WTC11 (cell line): ENCODE measurements around the gene HNF1B. TPM values are rescaled to one million over a fixed set of nuclear protein-coding genes. Genes with fewer than 3 reads are reported as not detected.

Experiments used
- ATAC-seq: fragments of 200-7000 bp; cut with Tn5 transposase; 2 replicates; pipeline ENCODE4 v1.10.0; 2021; ENCODE audit warnings: mild to moderate bottlenecking, moderate library complexity
- CTCF ChIA-PET: fragments of 300-600 bp; sonication (Branson Sonifier 250); formaldehyde crosslinking; loops from one replicate; lab custom pipeline; 2021; ENCODE audit warnings: antibody characterized with exemption; lab: Charles Lee
- POLR2A ChIA-PET: fragments of 350-600 bp; sonication (Branson Sonifier 250); formaldehyde crosslinking; loops from one replicate; lab custom pipeline; 2021; ENCODE audit warnings: antibody characterized with exemption; lab: Charles Lee
- DNase-seq: peaks from one replicate; pipeline ENCODE4 v3.0.0; 2021; ENCODE audit warnings: low spot score
- H3K27ac Mint-ChIP-seq: 2 replicates; pipeline ENCODE4 v1.8.0; 2021; ENCODE audit warnings: mixed read lengths
- H3K27me3 Mint-ChIP-seq: 2 replicates; pipeline ENCODE4 v1.8.0; 2021; ENCODE audit warnings: low read depth, mild to moderate bottlenecking, moderate library complexity, mixed read lengths
- H3K36me3 Mint-ChIP-seq: 2 replicates; pipeline ENCODE4 v1.8.0; 2021; ENCODE audit warnings: mixed read lengths
- H3K4me1 Mint-ChIP-seq: 2 replicates; pipeline ENCODE4 v1.8.0; 2022; ENCODE audit warnings: mixed read lengths
- H3K4me3 Mint-ChIP-seq: 2 replicates; pipeline ENCODE4 v1.8.0; 2021; ENCODE audit warnings: mild to moderate bottlenecking, moderate library complexity, mixed read lengths
- H3K9me3 Mint-ChIP-seq: 2 replicates; pipeline ENCODE4 v1.8.0; 2021; ENCODE audit warnings: mixed read lengths
- AFF4 ChIP-seq: sonication (generic); formaldehyde crosslinking; IDR thresholded peaks from 2 replicates; pipeline ENCODE4 v1.8.1; 2023; ENCODE audit warnings: mild to moderate bottlenecking, missing genetic modification reagents, borderline replicate concordance
- ARID4B ChIP-seq: sonication (generic); formaldehyde crosslinking; IDR thresholded peaks from 2 replicates; pipeline ENCODE4 v1.8.0; 2023; ENCODE audit warnings: missing genetic modification reagents, mild to moderate bottlenecking, borderline replicate concordance
- CREB1 ChIP-seq: sonication (generic); formaldehyde crosslinking; IDR thresholded peaks from 2 replicates; pipeline ENCODE4 v1.8.0; 2023; ENCODE audit warnings: mild to moderate bottlenecking, missing genetic modification reagents
- CREM ChIP-seq: sonication (generic); formaldehyde crosslinking; IDR thresholded peaks from 2 replicates; pipeline ENCODE4 v1.8.1; 2022; ENCODE audit warnings: mild to moderate bottlenecking, missing genetic modification reagents, moderate library complexity
- EMX1 ChIP-seq: fragments of 250-450 bp; sonication (Bioruptor Pico); IDR thresholded peaks from 2 replicates; pipeline ENCODE4 v1.8.0; 2021; ENCODE audit warnings: mild to moderate bottlenecking
- FOXK1 ChIP-seq: sonication (generic); formaldehyde crosslinking; IDR thresholded peaks from 2 replicates; pipeline ENCODE4 v1.8.0; 2022; ENCODE audit warnings: mild to moderate bottlenecking, moderate library complexity, missing genetic modification reagents
- NFE2L1 ChIP-seq: sonication (generic); formaldehyde crosslinking; IDR thresholded peaks from 2 replicates; pipeline ENCODE4 v1.8.1; 2023; ENCODE audit warnings: missing genetic modification reagents
- NR3C1 ChIP-seq: sonication (generic); formaldehyde crosslinking; conservative IDR thresholded peaks from 2 replicates; pipeline ENCODE4 v1.8.1; 2023; ENCODE audit warnings: low read depth, mild to moderate bottlenecking, missing genetic modification reagents
- OVOL2 ChIP-seq: fragments of 250-450 bp; sonication (Bioruptor Pico); IDR thresholded peaks from 2 replicates; pipeline ENCODE4 v1.9.0; 2021; ENCODE audit warnings: mild to moderate bottlenecking, borderline replicate concordance
- PRRX2 ChIP-seq: fragments of 250-450 bp; sonication (Bioruptor Pico); IDR thresholded peaks from 2 replicates; pipeline ENCODE4 v1.8.0; 2021; ENCODE audit warnings: mild to moderate bottlenecking
- RORB ChIP-seq: fragments of 250-450 bp; sonication (Bioruptor Pico); IDR thresholded peaks from 2 replicates; pipeline ENCODE4 v1.9.0; 2021; ENCODE audit warnings: mild to moderate bottlenecking
- SP1 ChIP-seq: sonication (generic); formaldehyde crosslinking; conservative IDR thresholded peaks from 2 replicates; pipeline ENCODE4 v1.8.1; 2022; ENCODE audit warnings: missing genetic modification reagents
- TEAD1 ChIP-seq: sonication (generic); formaldehyde crosslinking; IDR thresholded peaks from 2 replicates; pipeline ENCODE4 v1.8.0; 2022; ENCODE audit warnings: mild to moderate bottlenecking, missing genetic modification reagents
- TEAD4 ChIP-seq: sonication (generic); formaldehyde crosslinking; IDR thresholded peaks from 2 replicates; pipeline ENCODE4 v1.8.0; 2022; ENCODE audit warnings: mild to moderate bottlenecking, missing genetic modification reagents
- ZBTB43 ChIP-seq: sonication (generic); formaldehyde crosslinking; IDR thresholded peaks from 2 replicates; pipeline ENCODE4 v1.8.1; 2023; ENCODE audit warnings: mild to moderate bottlenecking, missing genetic modification reagents
- ZNF671 ChIP-seq: fragments of 250-450 bp; sonication (Bioruptor Pico); IDR thresholded peaks from 2 replicates; pipeline ENCODE4 v1.8.0; 2021; ENCODE audit warnings: mild to moderate bottlenecking
- total RNA-seq: library from RNA; stranded (reverse); gene quantifications from 3 replicates; pipeline ENCODE4 v1.2.3, GENCODE V29; 2021

The HNF1B gene
- total RNA-seq, 1 experiment from 2014 or later, result 0.26 TPM

GRCh38 chr17:37742762-37743611 lies 1.9 kb downstream of the HNF1B start (continued):
- TF ChIP-seq CREB1, result no peak
- TF ChIP-seq TEAD1, result no peak
- no peak for TF ChIP-seq PRRX2
- no peak for TF ChIP-seq RORB (CRISPR knock-in tag)
- no peak for TF ChIP-seq CREM (CRISPR knock-in tag)
- no peak for TF ChIP-seq ARID4B (CRISPR knock-in tag)
- TF ChIP-seq SP1 (CRISPR knock-in tag), result no peak
- TF ChIP-seq EMX1 (CRISPR knock-in tag), result no peak
- no peak for TF ChIP-seq NFE2L1 (CRISPR knock-in tag)
- no peak for TF ChIP-seq NR3C1
- TF ChIP-seq, all 79 proteins: peak for 0

- TF ChIP-seq FOXK1 (CRISPR knock-in tag) (no peak), ZNF671 (CRISPR knock-in tag) (no peak), AFF4 (CRISPR knock-in tag) (no peak), OVOL2 (CRISPR knock-in tag) (no peak), TEAD4 (no peak), ZBTB43 (CRISPR knock-in tag) (no peak)
- 0 out of 2 replicates have a peak, but pooled peaks cover 1% of the 10 kb centered on the region for H3K9me3 Mint-ChIP-seq
- ATAC-seq (peak; percentile 9), DNase-seq (peak; percentile 57)
- no peaks in the 10 kb centered on the region for H3K36me3 Mint-ChIP-seq
- CTCF ChIA-PET, result interaction anchor here (0.8 to 1.3 kb wide), 2 partner anchors 28 to 74 kb away, joined by 3 to 4 read pairs; no protein-coding TSS in a partner anchor
- no peak overlapping the region for H3K27ac Mint-ChIP-seq
- POLR2A ChIA-PET, result no interaction called here
- peak overlapping the region; percentile 69 for H3K4me3 Mint-ChIP-seq
- peaks cover 24% of the 10 kb centered on the region for H3K4me1 Mint-ChIP-seq
- H3K27me3 Mint-ChIP-seq, result peaks cover 98% of the 10 kb centered on the region
Measured at GRCh38 chr17:37742116-37742761, 2.6 kb downstream of the HNF1B start.
